Activated CD4-positive, alpha-beta T cell treated with anti-CD3 and anti-CD28 coated beads for 4 hours (primary cell): ENCODE results near the gene LGALS9C.
"Not testable (repeated sequence)": the region's sequence is repeated elsewhere in the genome, so short reads cannot be mapped to it uniquely, and the experiment has no call there.

Experiments used
- DNase-seq, 2 donors: peaks; one replicate each; pipeline ENCODE4 v3.0.0-alpha.2; 2020

Gene LGALS9C

GRCh38 chr17:18478977-18479595 lies 2.5 kb downstream of the LGALS9C start:
- DNase-seq = not testable (repeated sequence)

DNA sequence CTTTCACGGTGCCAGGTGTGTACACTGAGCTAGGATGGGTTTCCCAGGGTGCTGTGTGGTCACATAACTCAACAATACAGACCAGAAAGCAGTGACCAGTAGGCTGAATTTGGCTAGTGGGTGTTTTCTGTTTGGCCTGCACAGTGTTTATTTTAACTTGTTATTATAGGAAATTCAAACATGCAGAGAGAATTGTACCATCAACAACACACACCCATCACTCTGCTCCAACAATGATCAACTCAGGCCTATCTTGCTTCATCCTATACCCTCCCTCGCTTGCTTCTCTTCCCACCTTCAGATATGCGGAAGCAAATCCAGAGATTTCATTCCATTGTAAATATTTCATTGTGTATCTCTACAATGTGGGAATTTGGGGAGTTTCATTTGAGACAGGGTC lies 5.2 kb downstream of the LGALS9C start:
- DNase-seq = not testable (repeated sequence)

- DNase-seq = not testable (repeated sequence)
These were observed 9.4 kb downstream of the LGALS9C start for GRCh38 chr17:18485936-18486464.

DNA sequence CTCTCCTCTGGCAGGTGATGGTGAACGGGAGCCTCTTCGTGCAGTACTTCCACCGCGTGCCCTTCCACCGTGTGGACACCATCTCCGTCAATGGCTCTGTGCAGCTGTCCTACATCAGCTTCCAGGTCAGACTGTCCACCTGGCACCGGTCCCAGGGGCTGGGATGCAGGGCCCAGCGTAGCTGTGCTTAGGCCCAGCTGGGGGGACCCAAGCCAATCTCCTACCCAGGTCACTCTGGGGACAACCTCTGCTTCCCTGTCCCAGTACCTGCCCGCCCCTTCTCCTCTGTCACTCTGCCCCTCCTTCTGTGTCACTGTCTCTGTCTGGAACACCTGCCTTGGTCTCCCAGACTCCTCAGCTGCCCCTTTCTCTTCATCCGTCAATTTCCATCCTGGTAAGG lies 11.0 kb downstream of the LGALS9C start:
- DNase-seq = not testable (repeated sequence)

DNA sequence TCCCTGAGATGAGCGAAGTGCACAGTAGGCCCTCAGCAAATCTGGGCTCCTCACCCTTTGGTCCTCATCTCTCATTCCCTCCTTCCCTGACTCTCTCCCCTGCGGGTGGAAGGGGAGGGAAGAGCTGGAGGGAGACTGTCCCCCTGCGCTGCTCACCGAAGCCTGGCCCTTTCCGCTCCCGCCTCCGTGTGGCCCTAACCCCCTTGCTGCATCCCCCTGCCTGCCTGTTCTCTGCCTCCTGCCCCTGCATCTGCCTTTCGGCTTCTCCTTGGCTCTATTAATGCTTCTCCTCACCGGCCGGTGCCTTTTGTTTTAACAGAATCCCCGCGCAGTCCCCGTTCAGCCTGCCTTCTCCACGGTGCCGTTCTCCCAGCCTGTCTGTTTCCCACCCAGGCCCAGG lies 12.0 kb downstream of the LGALS9C start:
- DNase-seq = not testable (repeated sequence)

DNA sequence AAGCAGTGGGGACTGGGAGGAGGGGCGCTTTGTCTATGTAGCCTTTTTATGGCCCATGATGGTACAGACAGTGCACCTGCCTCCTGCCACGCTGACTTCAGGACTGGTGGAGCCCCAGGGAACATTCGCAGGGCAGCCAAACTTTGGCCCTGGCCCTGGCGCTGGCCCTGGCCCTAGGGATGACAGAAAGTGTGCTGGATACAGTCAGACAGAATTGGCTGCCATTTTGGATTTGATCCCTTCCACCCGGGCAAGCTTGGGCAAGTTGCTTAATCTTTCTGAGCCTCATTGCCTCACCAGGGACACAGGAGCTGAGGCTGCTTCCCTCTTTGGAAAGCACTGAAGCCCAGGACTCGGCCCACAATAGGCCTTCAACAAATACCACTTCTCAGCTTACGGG lies 13.4 kb downstream of the LGALS9C start:
- not testable (repeated sequence) for DNase-seq

DNA sequence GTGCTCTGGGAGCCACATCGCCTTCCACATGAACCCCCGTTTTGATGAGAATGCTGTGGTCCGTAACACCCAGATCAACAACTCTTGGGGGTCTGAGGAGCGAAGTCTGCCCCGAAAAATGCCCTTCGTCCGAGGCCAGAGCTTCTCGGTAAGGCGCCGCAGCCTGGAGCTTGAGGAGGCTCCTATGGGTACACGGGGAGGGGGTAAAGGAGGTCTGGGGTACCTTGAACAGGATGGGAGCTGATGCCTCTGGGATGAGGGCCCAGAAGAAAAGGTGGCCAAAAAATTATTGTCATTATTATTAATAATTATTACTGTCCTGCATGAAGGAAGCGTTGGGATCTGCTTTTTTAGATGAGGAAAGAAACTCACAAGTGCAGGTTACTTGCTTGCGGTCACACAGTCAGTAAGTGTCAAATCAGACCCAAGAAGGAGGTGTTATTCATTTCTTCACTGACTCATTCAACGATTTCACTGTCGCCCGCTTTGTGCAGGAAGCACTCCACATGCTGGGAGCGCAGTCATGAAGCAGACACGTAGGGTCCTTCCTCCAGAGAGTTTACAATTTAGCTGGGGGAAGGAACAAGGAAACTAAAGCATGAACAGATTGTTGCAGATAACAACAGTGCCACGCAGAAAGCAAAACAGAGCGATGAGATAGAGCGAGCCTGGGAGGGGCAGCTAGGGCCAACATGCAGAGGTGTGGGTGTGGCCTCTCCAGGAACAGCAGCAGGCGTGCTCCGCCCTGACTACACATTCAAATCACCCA lies 16.3 kb downstream of the LGALS9C start:
- not testable (repeated sequence) for DNase-seq

GRCh38 chr17:18494250-18494768 lies 17.7 kb downstream of the LGALS9C start:
- not testable (repeated sequence) for DNase-seq

GRCh38 chr17:18497044-18497443 lies 20.5 kb downstream of the LGALS9C start:
- DNase-seq = not testable (repeated sequence)

GRCh38 chr17:18499100-18499499 lies 22.5 kb downstream of the LGALS9C start:
- DNase-seq = not testable (repeated sequence)

- not testable (repeated sequence) for DNase-seq
These were observed 23.2 kb downstream of the LGALS9C start for GRCh38 chr17:18499756-18500155.

GRCh38 chr17:18500281-18500680 lies 23.7 kb downstream of the LGALS9C start:
- DNase-seq = not testable (repeated sequence)

- not testable (repeated sequence) for DNase-seq
These were observed 24.2 kb downstream of the LGALS9C start for GRCh38 chr17:18500816-18501215.

- DNase-seq = not testable (repeated sequence)
These were observed 26.6 kb downstream of the LGALS9C start for GRCh38 chr17:18503221-18503620.

DNA sequence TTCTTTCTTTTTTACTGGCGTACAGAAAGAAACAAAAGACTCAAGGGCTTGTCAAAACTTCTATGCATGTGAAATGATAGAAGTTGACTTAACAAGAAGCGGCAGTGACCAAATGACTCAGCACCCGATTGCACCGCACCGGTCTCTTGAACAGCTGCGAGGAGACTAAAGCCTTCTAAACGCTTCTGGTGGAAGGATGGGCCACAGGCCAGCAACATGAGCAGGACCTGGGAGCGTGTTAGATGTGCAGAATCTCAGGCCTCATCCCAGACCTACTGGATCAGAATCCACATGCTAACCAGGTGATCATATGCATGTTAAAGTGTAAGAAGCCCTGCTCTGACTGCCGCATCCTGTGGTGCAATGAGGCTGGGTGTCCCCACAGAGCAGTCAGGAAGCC lies 31.1 kb downstream of the LGALS9C start:
- DNase-seq = not testable (repeated sequence)

DNA sequence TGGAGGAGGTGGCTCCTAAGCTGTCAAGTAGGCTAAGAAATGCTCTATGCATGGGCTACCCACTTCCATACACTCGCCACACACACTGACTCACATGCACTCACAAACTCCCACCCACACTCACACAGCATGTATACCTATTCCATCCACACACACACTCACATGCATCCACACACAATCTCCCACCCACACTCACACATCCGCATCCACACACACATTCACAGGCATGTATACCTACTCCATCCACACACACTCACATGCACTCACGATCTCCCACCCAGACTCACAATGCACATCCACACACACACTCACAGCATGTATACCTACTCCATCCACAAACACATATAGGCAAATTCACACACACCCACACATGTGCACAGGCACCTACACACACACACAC lies 32.1 kb downstream of the LGALS9C start:
- not testable (repeated sequence) for DNase-seq

GRCh38 chr17:18521100-18521499 lies 44.5 kb downstream of the LGALS9C start:
- not testable (repeated sequence) for DNase-seq

- not testable (repeated sequence) for DNase-seq
These were observed 48.4 kb downstream of the LGALS9C start for GRCh38 chr17:18525015-18525414.

DNA sequence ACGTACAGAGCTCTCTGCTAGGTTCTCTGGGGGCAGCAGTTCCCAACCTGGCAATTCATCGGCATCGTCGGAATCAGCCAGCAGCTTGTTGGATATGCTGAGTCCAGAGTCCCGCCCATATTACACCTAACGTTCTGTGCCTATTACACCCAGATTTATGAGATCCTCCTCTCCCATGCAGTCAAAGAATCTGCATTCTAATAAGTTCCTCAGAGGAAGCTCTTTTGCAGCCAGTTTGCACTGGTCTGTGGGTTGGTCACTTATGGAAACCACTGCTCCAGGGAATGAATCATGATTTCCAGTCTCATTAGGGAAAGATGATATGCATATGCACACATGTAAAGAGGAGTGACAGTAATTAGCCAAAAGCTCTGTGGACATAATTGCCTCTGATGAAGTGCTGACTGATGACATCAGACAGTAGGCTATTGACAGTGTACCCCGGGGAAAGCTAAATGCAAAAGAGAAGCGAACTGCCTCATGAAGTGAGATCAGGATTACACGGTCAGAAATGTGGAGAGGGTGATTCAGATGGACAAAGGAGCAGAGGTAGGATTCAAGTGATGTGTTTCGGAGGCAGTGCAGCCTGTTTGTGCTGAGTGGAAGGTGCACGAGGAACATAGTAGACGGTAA lies 49.7 kb downstream of the LGALS9C start:
- DNase-seq = not testable (repeated sequence)

DNA sequence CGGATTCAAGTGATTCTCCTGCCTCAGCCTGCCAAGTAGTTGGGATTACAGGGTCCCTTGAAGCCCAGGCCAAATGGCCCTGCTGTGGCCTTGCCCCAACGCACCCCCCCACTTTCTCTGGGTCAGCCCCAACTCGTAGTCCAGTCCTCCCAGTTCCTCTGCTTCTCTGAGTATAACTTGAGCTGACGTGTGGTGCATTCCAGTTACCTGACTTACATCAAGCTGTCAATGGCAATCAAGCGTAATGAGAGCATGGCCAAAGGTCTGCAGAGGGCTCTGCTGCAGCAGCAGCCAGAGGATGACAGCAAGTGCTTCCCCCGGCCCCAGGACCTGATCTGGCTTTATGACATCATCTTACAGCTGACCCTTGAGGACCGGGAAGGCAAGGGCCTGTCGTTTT lies 50.8 kb downstream of the LGALS9C start:
- DNase-seq = not testable (repeated sequence)

- DNase-seq = not testable (repeated sequence)
These were observed 51.8 kb downstream of the LGALS9C start for GRCh38 chr17:18528435-18528834.

GRCh38 chr17:18528899-18529500 lies 52.4 kb downstream of the LGALS9C start:
- DNase-seq = not testable (repeated sequence)

DNA sequence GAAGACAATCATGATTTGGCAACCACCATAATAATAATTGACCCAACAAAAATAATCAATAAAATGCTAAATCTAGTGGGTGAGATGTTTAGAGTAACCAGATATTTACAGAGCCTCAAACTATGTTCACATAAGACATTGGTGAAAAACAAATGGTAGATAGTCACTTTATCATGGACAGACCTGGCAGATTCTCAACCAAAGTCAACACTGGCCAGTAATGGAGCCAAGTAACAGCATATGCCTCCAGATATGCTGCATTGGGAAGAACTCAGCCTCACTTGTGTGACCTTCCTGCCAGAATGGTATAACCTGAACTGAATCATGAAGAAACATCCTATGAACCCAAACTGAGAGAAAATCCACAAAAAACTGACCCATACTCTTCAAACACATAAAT lies 53.8 kb downstream of the LGALS9C start:
- not testable (repeated sequence) for DNase-seq
